Stimulated activated CD8-positive, alpha-beta memory T cell treated with anti-CD3 and anti-CD28 coated beads, Interleukin-2, amount 100 ng/mL, for 1 hour (primary cell): Measurements from ENCODE around the gene NUP210.
"Not testable (repeated sequence)": the region's sequence is repeated elsewhere in the genome, so short reads cannot be mapped to it uniquely, and the experiment has no call there.

Experiments used
- DNase-seq, 2 donors: peaks; one replicate each; pipeline ENCODE4 v3.0.0-alpha.2; 2020; ENCODE audit warnings: low read depth in 2 of 2

NUP210 gene

GRCh38 chr3:13406190-13406589 is 13.9 kb downstream of the NUP210 start:
- no peak for DNase-seq

GRCh38 chr3:13405614-13406013 is 14.5 kb downstream of the NUP210 start:
- no peak for DNase-seq

GRCh38 chr3:13404626-13405452 is 15.3 kb downstream of the NUP210 start:
- DNase-seq: no peak

- DNase-seq: no peak
These were observed 16.3 kb downstream of the NUP210 start for GRCh38 chr3:13403847-13404246.

- DNase-seq: no peak
These were observed 16.8 kb downstream of the NUP210 start for GRCh38 chr3:13403213-13403819.

GRCh38 chr3:13401149-13401548 is 19.0 kb downstream of the NUP210 start:
- DNase-seq: no peak

GRCh38 chr3:13400114-13400673 is 19.9 kb downstream of the NUP210 start:
- no peak for DNase-seq

GRCh38 chr3:13399603-13400002 is 20.5 kb downstream of the NUP210 start:
- no peak for DNase-seq

- DNase-seq: no peak
These were observed 22.8 kb downstream of the NUP210 start for GRCh38 chr3:13397316-13397715.

- DNase-seq: no peak
These were observed 25.8 kb downstream of the NUP210 start for GRCh38 chr3:13394363-13394762.

GRCh38 chr3:13393427-13394360 is 26.4 kb downstream of the NUP210 start:
- no peak for DNase-seq

GRCh38 chr3:13391308-13391707 is 28.8 kb downstream of the NUP210 start:
- no peak for DNase-seq

- DNase-seq: no peak
These were observed 30.7 kb downstream of the NUP210 start for GRCh38 chr3:13389378-13389777.

- no peak for DNase-seq
These were observed 31.3 kb downstream of the NUP210 start for GRCh38 chr3:13388816-13389215.

GRCh38 chr3:13385373-13385965 is 34.7 kb downstream of the NUP210 start:
- no peak for DNase-seq

GRCh38 chr3:13380971-13381370 is 39.2 kb downstream of the NUP210 start:
- no peak for DNase-seq

- no peak for DNase-seq
These were observed 40.8 kb downstream of the NUP210 start for GRCh38 chr3:13379201-13379830.

- DNase-seq: no peak
These were observed 42.0 kb downstream of the NUP210 start for GRCh38 chr3:13378155-13378554.

GRCh38 chr3:13377741-13378140 is 42.4 kb downstream of the NUP210 start:
- DNase-seq: not testable (repeated sequence)

GRCh38 chr3:13377021-13377420 is 43.1 kb downstream of the NUP210 start:
- no peak for DNase-seq

- no peak for DNase-seq
These were observed 44.0 kb downstream of the NUP210 start for GRCh38 chr3:13376091-13376490.
